Keratinocyte (primary cell): ENCODE data around the gene THTPA. TPM values are rescaled to one million over a fixed set of nuclear protein-coding genes. Genes with fewer than 3 reads are reported as not detected.

Experiments used
- DNase-seq: peaks from one replicate; pipeline ENCODE4 v3.0.0-alpha.2; 2011; ENCODE audit warnings: low read depth, missing footprints, low spot score
- FAIRE-seq: peaks from 2 replicates; lab custom pipeline; 2011; peaks lifted over from hg19 to GRCh38; lab: Jason Lieb, UNC
- H2AFZ ChIP-seq: 2 replicates; pipeline ENCODE4 v1.6.0; 2012; ENCODE audit warnings: low read length, control low read depth, inconsistent platforms; ENCODE audit not compliant: control insufficient read depth
- H3K27ac ChIP-seq: 2 replicates; pipeline ENCODE4 v1.5.1; 2011; ENCODE audit warnings: low read length; ENCODE audit not compliant: control insufficient read depth, insufficient read depth
- H3K27me3 ChIP-seq: 3 replicates; pipeline ENCODE4 v1.6.0; 2011; ENCODE audit warnings: low read length; ENCODE audit not compliant: control insufficient read depth, insufficient read depth; ENCODE audit errors: extremely low read depth
- H3K36me3 ChIP-seq, 2 experiments: 2 replicates in 1 of 2; 3 replicates in 1 of 2; pipeline ENCODE4 v1.5.1; 2011; ENCODE audit warnings: low read length in 2 of 2, mild to moderate bottlenecking in 1 of 2; ENCODE audit not compliant: control insufficient read depth in 2 of 2, insufficient read depth in 2 of 2; ENCODE audit errors: extremely low read depth in 1 of 2
- H3K4me1 ChIP-seq: 3 replicates; pipeline ENCODE4 v1.5.1; 2011; ENCODE audit warnings: low read length; ENCODE audit not compliant: control insufficient read depth, insufficient read depth; ENCODE audit errors: extremely low read depth
- H3K4me2 ChIP-seq: 3 replicates; pipeline ENCODE4 v1.6.0; 2011; ENCODE audit warnings: low read depth, low read length; ENCODE audit not compliant: control insufficient read depth, insufficient read depth; ENCODE audit errors: extremely low read depth
- H3K4me3 ChIP-seq, 3 experiments: fragments of 200-600 bp in 1 of 3; sonication (generic) in 1 of 3; 2 replicates in 2 of 3; 3 replicates in 1 of 3; pipeline ENCODE4 v1.5.1; 2011 to 2016; ENCODE audit warnings: low read length in 3 of 3, mild to moderate bottlenecking in 3 of 3, control low read depth in 2 of 3, inconsistent platforms in 1 of 3, low read depth in 1 of 3, mixed read lengths in 1 of 3, mixed run types in 1 of 3, moderate library complexity in 1 of 3; ENCODE audit not compliant: control insufficient read depth in 2 of 3, insufficient read depth in 2 of 3; ENCODE audit errors: extremely low read depth in 1 of 3
- H3K79me2 ChIP-seq: 2 replicates; pipeline ENCODE4 v1.6.0; 2012; ENCODE audit warnings: low read length; ENCODE audit not compliant: control insufficient read depth, insufficient read depth
- H3K9ac ChIP-seq: 3 replicates; pipeline ENCODE4 v1.6.0; 2011; ENCODE audit warnings: low read length; ENCODE audit not compliant: control insufficient read depth, insufficient read depth; ENCODE audit errors: extremely low read depth
- H3K9me1 ChIP-seq: 3 replicates; pipeline ENCODE4 v1.6.0; 2011; ENCODE audit warnings: low read length; ENCODE audit not compliant: control insufficient read depth, insufficient read depth; ENCODE audit errors: extremely low read depth
- H3K9me3 ChIP-seq: 2 replicates; pipeline ENCODE4 v1.5.1; 2012; ENCODE audit warnings: low read depth, low read length; ENCODE audit not compliant: control insufficient read depth
- H4K20me1 ChIP-seq: 3 replicates; pipeline ENCODE4 v1.6.0; 2011; ENCODE audit warnings: low read length; ENCODE audit not compliant: control insufficient read depth, insufficient read depth; ENCODE audit errors: extremely low read depth
- EZH2 ChIP-seq: IDR thresholded peaks from one replicate; pipeline ENCODE4 v1.6.1; 2012; ENCODE audit warnings: inconsistent platforms, mild to moderate bottlenecking, low read length, moderate library complexity
- dilution Hi-C: fragments of 300-500 bp; cut with MboI; formaldehyde crosslinking; loops from one replicate; pipeline ENCODE4 v1.7.0; 2020; ENCODE audit warnings: low sequenced_read_pairs; ENCODE audit not compliant: extremely low pct_ligation_motif_present
- polyA plus RNA-seq, 5 experiments: library from polyadenylated mRNA; depleted of rRNA in 3 of 5; stranded (reverse) in 3 of 5; stranded (forward) in 1 of 5; unstranded in 1 of 5; fragments of >200 nt; gene quantifications; 1 replicate in 1 of 5; 2 replicates in 3 of 5; 3 replicates in 1 of 5; pipeline versions ENCODE4 v1.2.1 to v1.2.3, GENCODE V29; 2011 to 2012; ENCODE audit warnings: missing spikeins in 2 of 5, low read depth in 1 of 5, low replicate concordance in 1 of 5
- TF ChIP-seq, protein P1 (sequence below), 3 experiments: IDR thresholded peaks in 1 of 3; conservative IDR thresholded peaks in 1 of 3; optimal IDR thresholded peaks in 1 of 3; 2 replicates in 2 of 3; 3 replicates in 1 of 3; pipeline versions ENCODE3 to v1.5.1; 2011; ENCODE audit warnings: low read length in 3 of 3, mild to moderate bottlenecking in 3 of 3, moderate library complexity in 2 of 3, control low read depth in 1 of 3, inconsistent platforms in 1 of 3; ENCODE audit not compliant: insufficient read depth in 2 of 3; ENCODE audit errors: extremely low read depth in 1 of 3

THTPA gene
- polyA plus RNA-seq, 1 donor (not counting 4 experiments of a cell fraction or from before 2014, with no cell fraction given), result 3.2 TPM

DNA sequence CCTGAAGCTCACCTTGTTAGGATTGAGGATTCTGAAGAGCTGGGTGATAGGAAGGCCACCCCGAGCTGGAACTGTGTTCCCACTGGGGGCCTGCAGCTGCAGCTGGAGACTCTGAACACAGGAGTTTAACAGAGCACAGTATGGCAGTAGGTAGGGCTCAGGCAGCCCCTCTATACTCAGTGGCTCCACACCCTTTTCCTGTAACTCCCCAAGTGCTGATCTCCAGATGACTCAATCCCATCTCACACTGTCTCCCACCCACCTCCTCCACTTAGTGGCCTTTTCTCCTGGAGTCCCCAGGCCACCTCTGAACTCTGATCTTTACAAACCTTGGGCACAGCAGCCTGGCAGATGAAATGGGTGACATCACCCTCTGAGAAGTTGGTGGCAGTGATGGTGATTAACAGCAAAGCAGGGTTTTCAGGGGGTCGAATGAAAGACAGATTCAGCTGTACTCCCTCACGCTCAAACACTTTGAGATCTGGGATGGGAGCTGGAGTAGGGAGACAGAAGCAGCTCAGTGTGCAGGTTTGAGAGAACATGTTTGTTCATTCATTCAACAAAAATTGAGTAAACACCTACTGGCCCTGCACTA, 4.0 kb downstream of the THTPA start:
- peaks cover 40 to 49% of the 10 kb centered on the region in 2 experiments for H3K36me3 ChIP-seq
- H3K4me2 ChIP-seq, result no peak overlapping the region
- peaks cover 11% of the 10 kb centered on the region for H3K4me1 ChIP-seq
- TF ChIP-seq, protein P1, sequence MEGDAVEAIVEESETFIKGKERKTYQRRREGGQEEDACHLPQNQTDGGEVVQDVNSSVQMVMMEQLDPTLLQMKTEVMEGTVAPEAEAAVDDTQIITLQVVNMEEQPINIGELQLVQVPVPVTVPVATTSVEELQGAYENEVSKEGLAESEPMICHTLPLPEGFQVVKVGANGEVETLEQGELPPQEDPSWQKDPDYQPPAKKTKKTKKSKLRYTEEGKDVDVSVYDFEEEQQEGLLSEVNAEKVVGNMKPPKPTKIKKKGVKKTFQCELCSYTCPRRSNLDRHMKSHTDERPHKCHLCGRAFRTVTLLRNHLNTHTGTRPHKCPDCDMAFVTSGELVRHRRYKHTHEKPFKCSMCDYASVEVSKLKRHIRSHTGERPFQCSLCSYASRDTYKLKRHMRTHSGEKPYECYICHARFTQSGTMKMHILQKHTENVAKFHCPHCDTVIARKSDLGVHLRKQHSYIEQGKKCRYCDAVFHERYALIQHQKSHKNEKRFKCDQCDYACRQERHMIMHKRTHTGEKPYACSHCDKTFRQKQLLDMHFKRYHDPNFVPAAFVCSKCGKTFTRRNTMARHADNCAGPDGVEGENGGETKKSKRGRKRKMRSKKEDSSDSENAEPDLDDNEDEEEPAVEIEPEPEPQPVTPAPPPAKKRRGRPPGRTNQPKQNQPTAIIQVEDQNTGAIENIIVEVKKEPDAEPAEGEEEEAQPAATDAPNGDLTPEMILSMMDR (optimal IDR thresholded peaks at IDR 0.05 in 1 of 3, IDR thresholded peaks at IDR 0.05 in 1 of 3, conservative IDR thresholded peaks at IDR 0.05 in 1 of 3; ENCODE audit: extremely low read depth in 1 of 3, insufficient read depth in 2 of 3, low read length in 3 of 3), result no peak
- TF ChIP-seq EZH2, result no peak
- peaks cover 9% of the 10 kb centered on the region for H4K20me1 ChIP-seq
- FAIRE-seq (no peak), DNase-seq (no peak)
- no peaks in the 10 kb centered on the region for H3K9me1 ChIP-seq
- no peak overlapping the region for H2AFZ ChIP-seq
- H3K4me3 ChIP-seq, result no peak overlapping the region
- no peaks in the 10 kb centered on the region for H3K9me3 ChIP-seq
- dilution Hi-C loops, result no loop called here
- peaks cover 13% of the 10 kb centered on the region for H3K79me2 ChIP-seq
- no peak overlapping the region for H3K9ac ChIP-seq
- H3K27ac ChIP-seq, result no peak overlapping the region
- H3K27me3 ChIP-seq, result no peaks in the 10 kb centered on the region

DNA sequence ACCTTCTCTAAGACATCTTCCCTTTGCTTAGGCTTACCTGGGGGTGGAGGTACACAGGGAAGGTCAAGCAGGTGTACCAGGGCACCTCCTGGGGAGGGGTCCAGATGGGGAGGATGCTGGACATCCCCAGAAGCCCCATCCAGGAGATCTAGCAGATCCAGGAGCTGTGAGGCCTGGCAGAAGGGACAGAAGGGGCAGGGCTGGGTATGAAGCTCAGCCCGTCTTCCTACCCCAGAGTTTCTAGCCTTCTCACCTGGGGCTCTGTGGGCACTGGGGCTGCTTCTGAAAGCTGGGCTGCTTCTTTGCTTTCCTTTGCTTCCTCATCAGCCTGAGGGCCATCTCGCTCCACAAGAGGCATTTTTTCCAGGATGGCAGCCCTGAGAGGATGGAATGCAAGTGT, 5.2 kb downstream of the THTPA start:
- no peak for FAIRE-seq
- no peak overlapping the region for H3K27ac ChIP-seq

More for the DNA sequence above, 5.2 kb downstream of the THTPA start:
- no peak overlapping the region for H3K9ac ChIP-seq
- peaks cover 47 to 60% of the 10 kb centered on the region in 2 experiments for H3K36me3 ChIP-seq
- DNase-seq, result no peak
- peaks cover 20% of the 10 kb centered on the region for H3K79me2 ChIP-seq
- no peak for TF ChIP-seq EZH2
- TF ChIP-seq, protein P1 (optimal IDR thresholded peaks at IDR 0.05 in 1 of 3, IDR thresholded peaks at IDR 0.05 in 1 of 3, conservative IDR thresholded peaks at IDR 0.05 in 1 of 3; ENCODE audit: extremely low read depth in 1 of 3, insufficient read depth in 2 of 3, low read length in 3 of 3), result no peak
- peaks cover 12% of the 10 kb centered on the region for H3K4me1 ChIP-seq
- no peak overlapping the region for H3K4me2 ChIP-seq
- H3K27me3 ChIP-seq, result no peaks in the 10 kb centered on the region
- no peaks in the 10 kb centered on the region for H3K9me1 ChIP-seq
- peaks cover 9% of the 10 kb centered on the region for H4K20me1 ChIP-seq
- H3K9me3 ChIP-seq, result no peaks in the 10 kb centered on the region
- no peak overlapping the region for H3K4me3 ChIP-seq
- no peak overlapping the region for H2AFZ ChIP-seq
- dilution Hi-C loops, result no loop called here
